Mucosa of stomach (tissue), 1 donor: ENCODE results near the gene NKD2.

ENCODE experiments used
- H3K27me3 ChIP-seq: one replicate; pipeline ENCODE4 v1.7.0; 2013; ENCODE audit warnings: mild to moderate bottlenecking, low read length; ENCODE audit not compliant: control insufficient read depth, insufficient read depth
- H3K36me3 ChIP-seq: one replicate; pipeline ENCODE4 v1.7.0; 2013; ENCODE audit warnings: low read length; ENCODE audit not compliant: control insufficient read depth, insufficient read depth
- H3K4me1 ChIP-seq: one replicate; pipeline ENCODE4 v1.7.0; 2013; ENCODE audit warnings: mild to moderate bottlenecking, low read length; ENCODE audit not compliant: control insufficient read depth, insufficient read depth
- H3K4me3 ChIP-seq: one replicate; pipeline ENCODE4 v1.7.0; 2013; ENCODE audit warnings: low read length
- H3K9ac ChIP-seq: one replicate; pipeline ENCODE4 v1.7.0; 2013; ENCODE audit warnings: mild to moderate bottlenecking, low read length, moderate library complexity
- H3K9me3 ChIP-seq: one replicate; pipeline ENCODE4 v1.7.0; 2013; ENCODE audit warnings: mild to moderate bottlenecking, low read length, moderate library complexity; ENCODE audit not compliant: control insufficient read depth
- donor health status: Pancreatic carcinoma.

Gene NKD2

DNA sequence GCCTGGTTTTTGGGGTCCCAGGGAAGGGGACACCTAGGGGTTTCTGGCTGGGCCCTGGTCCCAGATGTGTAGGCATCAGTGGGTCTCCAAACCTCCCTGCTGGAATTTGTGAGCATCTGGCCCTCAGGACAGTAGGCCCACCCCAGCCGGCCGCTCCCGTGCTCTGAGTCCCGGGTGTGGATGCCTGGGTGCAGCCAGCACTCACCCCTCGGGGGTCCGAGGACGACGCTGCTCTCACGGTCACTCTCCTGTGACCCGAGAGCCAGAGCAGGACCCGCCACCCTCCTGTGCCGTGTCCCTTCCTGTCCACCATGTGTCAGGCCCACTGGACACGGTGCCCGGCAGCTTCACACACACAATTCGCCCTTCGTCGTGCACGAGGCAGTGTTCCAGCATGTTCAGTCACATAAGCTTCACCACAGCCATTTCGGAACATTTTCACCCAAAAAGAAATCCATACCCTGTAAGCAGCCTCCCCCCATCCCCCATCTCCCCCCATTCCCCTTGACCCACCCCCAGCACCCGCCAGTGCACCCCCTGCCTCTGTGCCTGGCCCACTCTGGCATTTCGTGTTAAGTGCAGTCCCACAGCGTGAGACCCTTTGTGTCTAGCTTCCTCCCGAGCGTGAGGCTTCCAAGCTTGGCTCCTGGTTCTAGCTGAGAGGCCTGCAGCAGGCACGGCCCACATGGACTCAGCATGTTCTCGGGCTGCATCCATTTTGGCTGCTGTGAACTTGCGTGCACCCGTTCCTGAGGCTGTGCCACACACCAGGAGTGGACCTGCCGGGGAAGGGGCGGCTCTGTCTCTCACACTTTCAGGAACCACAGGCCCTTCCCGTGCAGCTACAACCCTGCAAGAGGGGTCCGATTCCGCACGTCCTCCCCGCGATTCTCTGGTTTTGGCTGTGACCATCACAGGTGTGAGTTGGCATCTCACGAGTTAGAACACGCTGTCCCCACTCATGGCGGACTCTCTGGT, 40.5 kb downstream of the NKD2 start:
- Histone ChIP-seq H3K9me3 (no peaks in the 10 kb centered on the region), H3K4me3 (no peak overlapping the region), H3K36me3 (no peaks in the 10 kb centered on the region), H3K9ac (no peak overlapping the region), H3K4me1 (no peaks in the 10 kb centered on the region), H3K27me3 (no peaks in the 10 kb centered on the region)

DNA sequence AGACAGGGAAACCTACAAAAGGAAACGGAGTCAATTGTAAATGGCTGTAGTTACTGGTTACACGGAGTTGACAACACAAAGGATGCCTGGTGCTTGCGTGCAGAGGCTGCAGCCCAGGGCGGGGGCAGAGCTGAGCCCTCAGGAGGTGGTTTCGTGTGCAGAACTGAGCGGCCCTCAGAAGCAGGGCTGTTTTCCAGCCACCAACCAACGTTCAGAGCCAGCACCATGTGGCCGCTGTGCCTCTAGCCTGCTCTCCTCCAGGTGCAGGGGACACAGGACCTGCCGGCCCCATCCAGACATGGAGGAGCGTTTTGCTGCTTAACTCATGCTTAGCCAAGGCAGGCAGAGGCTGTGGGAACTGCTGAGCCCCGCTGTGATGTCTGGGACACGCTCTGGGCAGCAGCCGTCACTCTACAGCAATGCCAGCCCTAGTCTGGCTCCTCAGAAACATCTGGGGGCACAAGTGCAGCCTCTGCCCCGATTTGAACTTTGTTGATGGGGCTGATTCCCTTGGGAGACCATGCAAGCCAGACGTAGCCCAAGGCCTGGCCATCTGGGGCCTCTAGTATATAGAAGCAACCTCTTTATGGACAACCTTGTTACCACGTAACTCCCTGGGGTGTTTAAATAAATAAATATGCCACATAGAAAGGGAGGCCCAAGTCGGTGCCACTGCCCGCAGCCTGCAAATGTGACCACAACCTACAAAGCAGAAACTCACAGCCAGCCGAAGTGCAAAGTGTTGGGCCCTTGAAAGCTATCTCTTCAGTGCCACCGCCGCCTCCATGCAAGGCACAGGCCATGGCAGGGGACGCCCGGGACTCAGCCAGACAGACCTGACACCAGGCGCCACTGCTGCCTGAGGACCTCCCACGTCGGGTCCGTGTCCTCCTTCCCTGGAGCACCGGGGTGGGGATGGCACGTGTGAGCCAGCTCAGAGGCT, 42.1 kb downstream of the NKD2 start:
- no peaks in the 10 kb centered on the region for H3K36me3 ChIP-seq
- H3K9me3 ChIP-seq, result no peaks in the 10 kb centered on the region
- no peak overlapping the region for H3K4me3 ChIP-seq
- H3K4me1 ChIP-seq, result no peaks in the 10 kb centered on the region
- H3K27me3 ChIP-seq, result no peaks in the 10 kb centered on the region
- no peak overlapping the region for H3K9ac ChIP-seq

DNA sequence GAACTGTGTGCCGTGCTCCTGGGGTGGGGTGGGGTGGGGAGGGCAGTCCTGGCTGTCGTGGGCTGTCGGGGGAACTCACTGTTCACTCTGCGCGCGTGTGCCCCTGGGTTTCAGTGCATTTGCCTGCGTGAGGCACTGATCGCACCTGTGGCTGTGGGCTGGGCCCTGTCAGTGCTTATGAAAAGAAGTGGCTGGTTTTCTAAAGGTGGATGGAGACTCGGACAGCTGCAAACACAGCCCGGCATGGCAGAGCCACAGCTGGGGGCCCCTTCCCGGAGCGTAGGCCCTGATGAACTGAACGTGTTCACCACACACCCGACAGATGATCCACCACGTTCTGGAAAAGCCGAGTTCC, 42.7 kb downstream of the NKD2 start:
- no peak overlapping the region for H3K9ac ChIP-seq
- H3K36me3 ChIP-seq, result no peaks in the 10 kb centered on the region
- no peaks in the 10 kb centered on the region for H3K27me3 ChIP-seq
- no peaks in the 10 kb centered on the region for H3K4me1 ChIP-seq
- no peaks in the 10 kb centered on the region for H3K9me3 ChIP-seq
- H3K4me3 ChIP-seq, result no peak overlapping the region

DNA sequence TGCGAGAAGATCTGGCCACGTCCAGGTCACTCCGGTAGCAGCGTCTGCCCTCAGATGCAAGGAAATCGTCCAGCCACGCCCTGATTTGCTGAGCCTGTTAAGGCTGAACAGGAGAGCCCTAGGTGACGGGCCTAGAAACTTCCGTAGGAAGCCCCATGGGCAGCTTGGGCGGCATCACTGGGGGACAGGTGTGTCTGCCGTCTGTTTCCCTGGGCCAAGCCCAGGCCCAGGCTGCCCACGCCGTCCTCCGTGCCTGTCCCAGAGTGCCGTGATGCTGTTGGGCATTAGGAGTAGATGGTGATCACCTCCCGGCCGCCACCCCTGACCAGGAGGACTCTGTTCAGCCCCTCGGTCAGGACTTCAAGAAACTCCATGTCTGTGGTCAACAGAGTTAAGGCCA, 43.5 kb downstream of the NKD2 start:
- Histone ChIP-seq H3K9ac (no peak overlapping the region), H3K9me3 (no peaks in the 10 kb centered on the region), H3K36me3 (no peaks in the 10 kb centered on the region), H3K27me3 (no peaks in the 10 kb centered on the region), H3K4me3 (no peak overlapping the region), H3K4me1 (no peaks in the 10 kb centered on the region)

DNA sequence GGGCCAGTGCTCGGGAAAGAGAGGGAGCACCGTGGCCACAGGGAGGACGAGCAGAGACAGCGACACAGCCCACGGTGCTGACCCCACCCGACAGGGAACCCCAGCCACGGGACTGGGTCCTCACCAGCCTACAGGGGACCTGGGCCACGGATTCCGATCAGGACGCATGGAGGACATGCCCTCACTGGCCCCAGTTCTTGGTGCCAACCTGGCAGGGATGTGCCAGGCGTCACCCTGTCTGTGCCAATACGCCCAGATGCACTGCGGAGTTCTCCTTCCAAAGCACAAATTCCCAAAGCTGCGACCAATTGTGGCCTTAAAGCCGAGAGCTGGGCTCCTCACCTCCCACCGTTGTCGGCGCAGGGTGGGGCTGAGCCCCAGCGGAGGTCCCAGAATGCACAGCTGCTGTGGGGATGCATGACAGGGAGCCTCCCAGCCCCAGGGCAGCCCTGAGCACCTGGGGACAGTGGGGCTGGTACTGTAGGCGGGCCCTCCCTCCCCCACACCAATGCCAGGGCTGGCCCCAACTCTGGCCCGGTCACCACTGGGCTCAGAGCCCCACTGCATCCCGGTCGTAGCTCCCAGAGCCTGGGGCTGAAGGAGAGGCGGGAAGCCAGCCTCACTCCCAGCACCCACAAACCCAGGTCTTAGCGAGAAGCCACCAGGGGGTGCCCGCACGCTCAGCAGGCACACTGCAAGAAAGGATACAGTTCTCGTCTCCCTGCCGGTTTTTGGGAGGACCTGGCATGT, 44.2 kb downstream of the NKD2 start:
- Histone ChIP-seq H3K36me3 (no peaks in the 10 kb centered on the region), H3K27me3 (no peaks in the 10 kb centered on the region), H3K9ac (no peak overlapping the region), H3K9me3 (no peaks in the 10 kb centered on the region), H3K4me3 (no peak overlapping the region), H3K4me1 (no peaks in the 10 kb centered on the region)

DNA sequence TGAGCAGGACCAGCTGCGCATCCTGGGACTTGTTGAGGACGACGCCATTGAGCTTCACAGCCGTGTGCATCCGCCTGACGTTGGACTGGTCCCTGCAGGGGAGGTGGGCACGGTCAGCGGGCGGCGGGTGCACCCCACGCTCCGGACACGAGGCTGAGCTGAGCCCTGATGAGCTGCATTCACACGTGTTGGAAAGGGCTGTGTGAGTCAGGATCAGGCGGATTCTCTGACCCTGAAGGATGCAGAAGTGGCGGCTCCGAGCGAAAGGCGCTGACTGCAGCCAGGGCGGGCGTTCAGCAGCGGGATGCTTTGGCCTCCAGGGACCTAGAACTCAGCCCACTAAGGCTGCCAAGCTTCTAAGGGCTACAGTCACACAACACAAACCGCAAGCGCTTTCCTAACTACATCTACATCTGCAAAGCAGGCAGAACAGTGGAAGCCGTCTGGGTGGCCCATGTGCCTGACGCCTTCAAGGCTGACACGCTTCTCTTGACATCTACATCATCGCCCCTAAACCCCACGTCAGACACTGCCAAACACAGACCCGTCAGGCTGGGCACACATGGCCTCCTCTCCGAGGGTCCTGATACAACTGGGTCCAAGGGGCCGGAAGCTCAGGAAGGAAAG, 44.9 kb downstream of the NKD2 start:
- Histone ChIP-seq H3K27me3 (no peaks in the 10 kb centered on the region), H3K4me1 (no peaks in the 10 kb centered on the region), H3K36me3 (no peaks in the 10 kb centered on the region), H3K9me3 (no peaks in the 10 kb centered on the region), H3K4me3 (no peak overlapping the region), H3K9ac (no peak overlapping the region)

DNA sequence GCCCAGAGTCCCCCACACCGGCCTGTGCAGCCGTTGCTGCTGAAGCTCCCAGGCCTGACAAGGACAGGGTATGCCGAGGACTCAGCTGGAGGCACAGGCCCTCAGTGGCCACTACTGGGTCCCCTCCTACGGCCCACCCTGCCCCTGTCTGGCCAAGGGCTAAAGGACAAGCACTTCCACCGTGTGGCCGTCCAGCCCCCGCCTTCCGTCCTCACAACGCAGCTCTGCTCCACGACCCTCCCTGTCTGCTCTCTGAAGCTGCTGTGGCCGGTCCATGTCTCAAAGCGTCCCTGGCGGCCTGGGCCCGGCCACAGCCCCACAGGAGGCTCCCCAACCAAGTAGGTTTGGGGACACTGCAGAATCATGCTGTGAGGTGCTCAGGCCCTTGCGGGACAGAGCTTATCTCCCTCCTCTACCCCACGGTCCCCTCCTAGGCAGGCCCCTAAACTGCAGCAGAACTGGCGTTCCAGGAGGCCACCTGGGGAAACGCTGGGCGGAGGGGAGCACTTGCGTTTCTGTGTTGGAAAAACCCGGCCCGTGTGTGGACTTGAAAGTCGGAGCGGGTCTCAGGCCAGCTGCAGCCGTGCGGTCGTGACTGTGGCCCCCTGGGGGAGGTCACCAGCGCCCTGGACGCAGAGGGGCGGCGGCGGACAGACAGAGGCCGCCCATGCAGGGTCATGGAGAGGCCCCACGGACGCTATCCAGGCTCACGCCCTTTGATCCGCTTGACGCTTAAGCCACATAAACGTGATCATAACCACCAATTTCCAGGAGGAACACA, 45.6 kb downstream of the NKD2 start:
- no peak overlapping the region for H3K9ac ChIP-seq
- H3K27me3 ChIP-seq, result no peaks in the 10 kb centered on the region
- H3K36me3 ChIP-seq, result no peaks in the 10 kb centered on the region

DNA sequence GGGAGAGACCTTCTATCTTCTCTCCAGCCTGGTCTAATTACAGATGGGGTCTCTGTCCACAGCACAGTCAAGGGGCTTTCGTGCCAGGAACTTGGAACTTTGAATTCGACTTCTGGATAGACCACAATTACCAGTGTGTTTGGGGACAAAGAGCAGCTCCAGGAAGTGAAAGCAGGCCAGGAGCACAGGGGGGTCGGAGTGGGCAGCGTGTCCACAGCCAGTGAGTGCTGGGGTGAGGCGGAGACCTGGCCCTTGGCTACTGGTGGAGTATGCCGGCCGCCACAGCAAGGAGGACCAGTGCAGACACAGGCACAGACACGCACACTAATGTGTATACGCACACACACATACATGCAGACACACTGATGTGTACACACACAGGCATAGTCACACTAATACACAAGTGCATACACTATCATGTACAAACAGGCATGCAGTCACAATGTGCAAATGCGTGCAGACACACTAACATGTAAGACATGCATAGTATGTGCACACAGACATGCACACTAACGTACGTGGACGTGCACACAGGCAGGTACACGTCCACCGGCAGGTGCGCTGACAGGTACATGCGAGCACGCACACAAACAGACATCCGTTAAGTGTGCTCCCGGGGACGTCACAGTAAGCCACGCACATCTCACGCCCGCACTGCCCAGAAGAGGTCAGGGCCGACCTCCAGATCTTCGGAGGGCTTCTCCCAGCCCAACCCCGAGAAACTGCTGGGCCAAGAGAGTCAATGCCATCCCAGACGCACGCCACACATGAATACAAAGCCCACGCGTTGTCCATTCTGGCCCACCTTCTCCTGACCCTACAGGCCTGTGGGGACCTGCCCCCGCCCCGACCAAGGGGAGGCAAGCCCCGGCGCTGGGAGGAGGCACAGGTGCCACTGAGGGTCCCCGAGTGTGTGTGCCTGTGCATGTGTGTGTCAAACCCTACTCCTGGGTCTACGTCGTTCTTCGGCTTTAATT, 46.5 kb downstream of the NKD2 start:
- Histone ChIP-seq H3K9ac (no peak overlapping the region), H3K4me1 (no peaks in the 10 kb centered on the region), H3K36me3 (no peaks in the 10 kb centered on the region), H3K9me3 (no peaks in the 10 kb centered on the region), H3K27me3 (no peaks in the 10 kb centered on the region), H3K4me3 (no peak overlapping the region)

More for the DNA sequence above, 45.6 kb downstream of the NKD2 start:
- Histone ChIP-seq H3K9me3 (no peaks in the 10 kb centered on the region), H3K4me3 (no peak overlapping the region), H3K4me1 (no peaks in the 10 kb centered on the region)

DNA sequence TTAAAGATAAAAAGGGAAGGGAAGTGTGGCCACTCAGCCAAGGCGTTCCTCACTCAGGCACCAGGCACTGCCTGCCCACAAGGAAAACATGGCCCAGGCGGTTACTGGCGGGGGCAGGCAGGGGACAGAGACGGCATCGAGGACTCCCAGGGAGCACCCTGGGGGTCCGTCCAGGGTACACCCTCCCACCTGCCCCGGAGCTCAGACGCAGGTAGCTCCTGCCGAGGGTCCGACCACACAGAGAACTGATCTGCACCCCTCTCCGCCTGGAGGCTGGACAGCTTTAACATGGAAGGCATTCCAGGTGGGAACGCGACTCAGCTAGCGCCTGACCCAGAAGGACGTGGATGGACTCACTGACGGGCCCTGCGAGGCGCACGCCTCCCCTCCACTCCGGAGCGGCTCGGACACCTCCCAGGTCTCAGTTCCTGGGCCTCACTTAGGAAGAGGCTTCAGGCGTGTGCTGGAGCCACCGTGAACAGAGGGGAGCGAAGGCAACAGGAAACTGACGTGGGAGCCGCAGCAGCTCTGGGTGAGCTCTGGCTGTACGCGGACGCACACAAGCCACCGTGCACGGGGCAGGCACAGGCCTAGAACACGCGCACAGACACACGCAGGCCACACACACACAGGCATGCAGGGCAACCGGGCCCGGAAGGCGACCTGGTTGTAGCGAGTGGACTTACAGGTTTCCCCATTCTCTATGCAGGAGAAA, 47.5 kb downstream of the NKD2 start:
- Histone ChIP-seq H3K27me3 (no peaks in the 10 kb centered on the region), H3K9me3 (no peaks in the 10 kb centered on the region), H3K36me3 (no peaks in the 10 kb centered on the region), H3K9ac (no peak overlapping the region), H3K4me1 (no peaks in the 10 kb centered on the region), H3K4me3 (no peak overlapping the region)
